Endodermal cell (in vitro differentiated cells): ENCODE results near the gene MSX2. TPM values are rescaled to one million over a fixed set of nuclear protein-coding genes. Genes with fewer than 3 reads are reported as not detected.

Experiments used
- DNase-seq: peaks from one replicate; pipeline ENCODE4 v3.0.0-alpha.2; 2017
- H3K27ac ChIP-seq: 2 replicates; pipeline ENCODE4 v1.5.1; 2013; ENCODE audit warnings: mild to moderate bottlenecking, low read depth, low read length, moderate library complexity
- H3K27me3 ChIP-seq: 2 replicates; pipeline ENCODE4 v1.6.1; 2013; ENCODE audit warnings: mild to moderate bottlenecking, low read length, moderate library complexity; ENCODE audit not compliant: insufficient read depth, control insufficient read depth, poor library complexity, severe bottlenecking
- H3K36me3 ChIP-seq: 2 replicates; pipeline ENCODE4 v1.7.0; 2013; ENCODE audit warnings: mild to moderate bottlenecking, low read length, moderate library complexity; ENCODE audit not compliant: control insufficient read depth, insufficient read depth
- H3K4me1 ChIP-seq: one replicate; pipeline ENCODE4 v1.7.0; 2013; ENCODE audit warnings: low read length; ENCODE audit not compliant: control insufficient read depth, insufficient read depth
- H3K4me3 ChIP-seq: 2 replicates; pipeline ENCODE4 v1.5.1; 2013; ENCODE audit warnings: mild to moderate bottlenecking, low read length, moderate library complexity
- H3K9ac ChIP-seq: 2 replicates; pipeline ENCODE4 v1.6.1; 2013; ENCODE audit warnings: mild to moderate bottlenecking, low read length, moderate library complexity; ENCODE audit not compliant: poor library complexity, severe bottlenecking; ENCODE audit errors: extremely low read depth
- H3K9me3 ChIP-seq: 2 replicates; pipeline ENCODE4 v1.6.1; 2013; ENCODE audit warnings: mild to moderate bottlenecking, low read length, moderate library complexity; ENCODE audit not compliant: control insufficient read depth
- H3K27ac Mint-ChIP-seq: 2 replicates; pipeline ENCODE4 v1.8.0; 2020; ENCODE audit warnings: mixed read lengths
- H3K27me3 Mint-ChIP-seq: 2 replicates; pipeline ENCODE4 v1.8.0; 2021; ENCODE audit warnings: mild to moderate bottlenecking, mixed read lengths; ENCODE audit not compliant: insufficient read depth
- H3K36me3 Mint-ChIP-seq: 2 replicates; pipeline ENCODE4 v1.8.0; 2020; ENCODE audit warnings: low read depth, mixed read lengths
- H3K4me1 Mint-ChIP-seq: 2 replicates; pipeline ENCODE4 v1.8.0; 2020; ENCODE audit warnings: mixed read lengths
- H3K4me3 Mint-ChIP-seq: 2 replicates; pipeline ENCODE4 v1.8.0; 2020; ENCODE audit warnings: mild to moderate bottlenecking, moderate library complexity, mixed read lengths
- H3K9me3 Mint-ChIP-seq: 2 replicates; pipeline ENCODE4 v1.8.0; 2020; ENCODE audit warnings: mild to moderate bottlenecking, mixed read lengths
- CTCF ChIP-seq: fragments of 200-600 bp; sonication (generic); conservative IDR thresholded peaks from 2 replicates; pipeline ENCODE4 v1.5.0; 2021; ENCODE audit warnings: antibody characterized with exemption, mild to moderate bottlenecking
- WGBS, 2 experiments: methylation state at CpG; one replicate each; pipeline versions ENCODE4 v1.1.5 to v1.1.7; 2013; ENCODE audit warnings: missing lambda C conversion rate in 2 of 2, mixed read lengths in 1 of 2; ENCODE audit not compliant: insufficient coverage in 1 of 2, insufficient read length in 1 of 2; 5-methylcytosine and 5-hydroxymethylcytosine counted together
- total RNA-seq, 2 donors: library from RNA; stranded (reverse); fragmentation: NEBNext Ultra II Directional in 1 of 2; extraction: Animal tissue kit (Norgen Biotek cat#: 25700) in 1 of 2; gene quantifications; 2 replicates in 1 of 2; 3 replicates in 1 of 2; pipeline ENCODE4 v1.2.1, GENCODE V29; 2021

The MSX2 gene
- total RNA-seq, 2 donors from 2014 or later, result 4.2 to 20.0 TPM

- no peaks in the 10 kb centered on the region for H3K9me3 ChIP-seq
- 90 to 100% methylated on average over 1 of the region's 1 CpG for WGBS, 2 experiments
- TF ChIP-seq CTCF, result no peak
- H3K9ac ChIP-seq, result no peak overlapping the region
- Mint-ChIP-seq H3K27me3 (peaks cover 61% of the 10 kb centered on the region), H3K27ac (no peak overlapping the region), H3K4me1 (peaks cover 38% of the 10 kb centered on the region), H3K9me3 (peaks cover 2% of the 10 kb centered on the region), H3K36me3 (no peaks in the 10 kb centered on the region), H3K4me3 (no peak overlapping the region)
- H3K36me3 ChIP-seq, result no peaks in the 10 kb centered on the region
- H3K4me1 ChIP-seq, result peaks cover 16% of the 10 kb centered on the region
- H3K27ac ChIP-seq, result no peak overlapping the region
- H3K4me3 ChIP-seq, result no peak overlapping the region
- H3K27me3 ChIP-seq, result peaks cover 64% of the 10 kb centered on the region
- DNase-seq, result no peak
Measured at GRCh38 chr5:174736777-174737176, 12.4 kb downstream of the MSX2 start.

- Mint-ChIP-seq H3K4me3 (no peak overlapping the region), H3K36me3 (no peaks in the 10 kb centered on the region), H3K9me3 (peaks cover 2% of the 10 kb centered on the region), H3K27ac (no peak overlapping the region), H3K27me3 (peaks cover 55% of the 10 kb centered on the region), H3K4me1 (peaks cover 34% of the 10 kb centered on the region)
- Histone ChIP-seq H3K4me3 (no peak overlapping the region), H3K9me3 (no peaks in the 10 kb centered on the region), H3K27ac (no peak overlapping the region), H3K36me3 (no peaks in the 10 kb centered on the region), H3K9ac (no peak overlapping the region), H3K27me3 (peaks cover 59% of the 10 kb centered on the region), H3K4me1 (peaks cover 11% of the 10 kb centered on the region)
- TF ChIP-seq CTCF, result no peak
- 70% methylated on average over 9 to 15 of the region's 15 CpGs for WGBS, 2 experiments
- no peak for DNase-seq
Measured at GRCh38 chr5:174737330-174737729, 12.9 kb downstream of the MSX2 start.

GRCh38 chr5:174741352-174741751 is 17.0 kb downstream of the MSX2 start:
- Histone ChIP-seq H3K27me3 (peaks cover 33% of the 10 kb centered on the region), H3K4me1 (no peaks in the 10 kb centered on the region), H3K36me3 (no peaks in the 10 kb centered on the region), H3K9ac (no peak overlapping the region), H3K4me3 (no peak overlapping the region), H3K9me3 (no peaks in the 10 kb centered on the region), H3K27ac (no peak overlapping the region)
- Mint-ChIP-seq H3K9me3 (peaks cover 6% of the 10 kb centered on the region), H3K36me3 (no peaks in the 10 kb centered on the region), H3K4me3 (no peak overlapping the region), H3K4me1 (peaks cover 1% of the 10 kb centered on the region), H3K27me3 (peaks cover 46% of the 10 kb centered on the region), H3K27ac (no peak overlapping the region)
- TF ChIP-seq CTCF, result no peak
- WGBS, 2 experiments, result 91 to 100% methylated on average over 1 to 5 of the region's 5 CpGs
- no peak for DNase-seq
